SK-N-MC (cell line): ENCODE data around the gene RCC2.

Experiments
- EZH2 ChIP-seq: fragments of 200-600 bp; sonication (generic); IDR thresholded peaks from one replicate; pipeline ENCODE4 v1.6.1; 2017; ENCODE audit warnings: antibody characterized with exemption
- FOXP2 ChIP-seq: optimal IDR thresholded peaks from 2 replicates; pipeline ENCODE3; 2011; ENCODE audit warnings: mild to moderate bottlenecking, moderate library complexity; ENCODE audit not compliant: insufficient read depth; ENCODE audit errors: extremely low read length, control extremely low read depth
- POLR2AphosphoS5 ChIP-seq: IDR thresholded peaks from 2 replicates; pipeline ENCODE4 v1.6.1; 2012; ENCODE audit warnings: mild to moderate bottlenecking, low read depth, low read length, borderline replicate concordance

DNA sequence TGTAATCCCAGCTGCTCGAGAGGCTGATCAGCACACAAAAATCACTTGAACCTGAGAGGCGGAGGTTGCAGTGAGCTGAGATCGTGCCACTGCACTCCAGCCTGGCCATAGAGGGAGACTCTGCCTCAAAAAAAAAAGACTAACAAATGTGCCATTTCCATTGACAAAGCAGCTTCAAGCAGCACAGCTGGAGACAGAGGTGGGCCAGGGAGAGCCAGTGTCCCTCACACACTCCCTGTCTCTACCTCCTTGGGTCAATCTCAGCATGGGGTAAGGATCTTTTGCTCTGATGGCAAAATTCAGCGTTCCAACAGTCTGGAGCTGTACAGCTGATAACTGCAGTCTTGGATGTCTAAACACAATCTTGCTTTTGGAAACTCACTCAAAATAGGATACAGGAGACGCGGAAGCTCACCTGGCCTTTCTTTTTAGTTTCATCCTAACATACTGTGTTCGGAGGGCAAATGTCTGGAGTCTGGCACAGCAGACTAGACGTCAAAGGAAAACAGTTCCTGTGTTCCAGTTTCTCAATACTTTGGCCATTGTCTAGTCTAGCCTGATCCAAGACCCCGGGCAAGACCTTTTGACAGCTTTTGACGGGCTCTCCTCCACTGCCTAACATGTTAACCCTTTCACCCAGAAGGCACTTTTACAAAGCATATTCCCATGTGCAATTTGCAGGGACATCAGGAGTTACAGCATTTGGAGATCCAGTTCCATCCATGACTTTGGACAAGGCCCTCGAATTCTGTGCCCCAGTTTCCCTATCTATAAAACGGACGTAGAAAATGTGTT lies 2.9 kb downstream of the RCC2 start:
- TF ChIP-seq FOXP2 (no peak), POLR2AphosphoS5 (no peak), EZH2 (no peak)
